Thyroid gland (tissue), 4 donors: ENCODE measurements around the gene CDH26.

Experiments
- CTCF ChIP-seq, 6 experiments: fragments of 200-600 bp in 3 of 6; fragments of 450-650 bp in 3 of 6; sonication (generic) in 3 of 6; IDR thresholded peaks; one replicate each; pipeline ENCODE4 v1.5.1; 2016 to 2019; ENCODE audit warnings: antibody characterized with exemption in 6 of 6, mild to moderate bottlenecking in 2 of 6, inconsistent platforms in 1 of 6, moderate library complexity in 1 of 6
- POLR2A ChIP-seq, 2 donors: fragments of 450-650 bp; IDR thresholded peaks; one replicate each; pipeline ENCODE4 v1.6.1; 2017; ENCODE audit warnings: antibody characterized with exemption in 2 of 2, mild to moderate bottlenecking in 2 of 2, moderate library complexity in 1 of 2

GRCh38 chr20:59925899-59926298 is 32.3 kb upstream of the CDH26 start:
- no peak for TF ChIP-seq CTCF (IDR thresholded peaks at IDR 0.05)
- TF ChIP-seq POLR2A (IDR thresholded peaks at IDR 0.05): no peak
